ENCODE results near the gene SLC20A1. TPM values are rescaled to one million over a fixed set of nuclear protein-coding genes. Genes with fewer than 3 reads are reported as not detected.

Gene SLC20A1
- total RNA-seq, 1 donor from 2014 or later, result 96.7 TPM

- peaks cover 16% of the 10 kb centered on the region for H3K4me1 Mint-ChIP-seq (ENCODE audit: low read depth, unreplicated experiment)
- no peaks in the 10 kb centered on the region for H3K9me3 ChIP-seq (ENCODE audit: insufficient read depth, low read depth, low read length)
- no peak overlapping the region for H3K4me3 ChIP-seq (ENCODE audit: insufficient read depth, low read depth, low read length)
- DNase-seq (ENCODE audit: low read depth), result no peak
- peaks cover 28% of the 10 kb centered on the region for H3K4me1 ChIP-seq (ENCODE audit: insufficient read depth, low read length)
- no peak overlapping the region for H2AFZ ChIP-seq (ENCODE audit: low read depth, low read length)
- H3K36me3 Mint-ChIP-seq (ENCODE audit: low read depth, unreplicated experiment), result no peaks in the 10 kb centered on the region
- H3K27me3 Mint-ChIP-seq (ENCODE audit: low read depth, unreplicated experiment), result peaks cover 41% of the 10 kb centered on the region
- peaks cover 5% of the 10 kb centered on the region for H3K9me3 Mint-ChIP-seq (ENCODE audit: unreplicated experiment)
- TF ChIP-seq CTCF (IDR thresholded peaks at IDR 0.05; ENCODE audit: insufficient read depth, low read depth, low read length) (no peak), EZH2 (IDR thresholded peaks at IDR 0.05; ENCODE audit: insufficient read depth, low read length) (no peak)
- H3K9ac ChIP-seq (ENCODE audit: low read length), result no peak overlapping the region
- peaks cover 3% of the 10 kb centered on the region for H3K27me3 ChIP-seq (ENCODE audit: insufficient read depth, low read length)
- H3K4me2 ChIP-seq (ENCODE audit: low read length), result no peak overlapping the region
- H3K4me3 Mint-ChIP-seq (ENCODE audit: unreplicated experiment), result no peak overlapping the region
- H3K79me2 ChIP-seq (ENCODE audit: insufficient read depth, low read length), result no peaks in the 10 kb centered on the region
- H4K20me1 ChIP-seq (ENCODE audit: insufficient read depth, low read length), result no peaks in the 10 kb centered on the region
- H3K27ac ChIP-seq (ENCODE audit: low read depth, low read length), result no peak overlapping the region
- H3K36me3 ChIP-seq (ENCODE audit: insufficient read depth, low read length), result no peaks in the 10 kb centered on the region
- no peak overlapping the region for H3K27ac Mint-ChIP-seq (ENCODE audit: unreplicated experiment)
- no peak for FAIRE-seq
Observed at GRCh38 chr2:112709703-112710102, 64.0 kb downstream of the SLC20A1 start.

GRCh38 chr2:112710956-112711750 is 65.4 kb downstream of the SLC20A1 start:
- peaks cover 24% of the 10 kb centered on the region for H3K4me1 ChIP-seq (ENCODE audit: insufficient read depth, low read length)
- H3K9ac ChIP-seq (ENCODE audit: low read length), result no peak overlapping the region
- H2AFZ ChIP-seq (ENCODE audit: low read depth, low read length), result no peak overlapping the region
- H3K4me3 Mint-ChIP-seq (ENCODE audit: unreplicated experiment), result no peak overlapping the region
- H3K27ac ChIP-seq (ENCODE audit: low read depth, low read length), result no peak overlapping the region
- TF ChIP-seq CTCF (IDR thresholded peaks at IDR 0.05; ENCODE audit: insufficient read depth, low read depth, low read length) (no peak), EZH2 (IDR thresholded peaks at IDR 0.05; ENCODE audit: insufficient read depth, low read length) (no peak)
- H3K27me3 Mint-ChIP-seq (ENCODE audit: low read depth, unreplicated experiment), result peaks cover 40% of the 10 kb centered on the region
- no peaks in the 10 kb centered on the region for H3K36me3 ChIP-seq (ENCODE audit: insufficient read depth, low read length)
- H3K27ac Mint-ChIP-seq (ENCODE audit: unreplicated experiment), result no peak overlapping the region
- DNase-seq (ENCODE audit: low read depth) (no peak), FAIRE-seq (no peak)
- no peaks in the 10 kb centered on the region for H4K20me1 ChIP-seq (ENCODE audit: insufficient read depth, low read length)
- H3K4me3 ChIP-seq (ENCODE audit: insufficient read depth, low read depth, low read length), result no peak overlapping the region
- no peaks in the 10 kb centered on the region for H3K79me2 ChIP-seq (ENCODE audit: insufficient read depth, low read length)
- no peaks in the 10 kb centered on the region for H3K9me3 ChIP-seq (ENCODE audit: insufficient read depth, low read depth, low read length)
- no peaks in the 10 kb centered on the region for H3K36me3 Mint-ChIP-seq (ENCODE audit: low read depth, unreplicated experiment)
- H3K9me3 Mint-ChIP-seq (ENCODE audit: unreplicated experiment), result peaks cover 5% of the 10 kb centered on the region
- H3K4me1 Mint-ChIP-seq (ENCODE audit: low read depth, unreplicated experiment), result peaks cover 15% of the 10 kb centered on the region
- no peak overlapping the region for H3K4me2 ChIP-seq (ENCODE audit: low read length)
- peaks cover 3% of the 10 kb centered on the region for H3K27me3 ChIP-seq (ENCODE audit: insufficient read depth, low read length)

GRCh38 chr2:112712465-112712864 is 66.7 kb downstream of the SLC20A1 start:
- Histone ChIP-seq H3K9me3 (ENCODE audit: insufficient read depth, low read depth, low read length) (no peaks in the 10 kb centered on the region), H3K4me1 (ENCODE audit: insufficient read depth, low read length) (peaks cover 17% of the 10 kb centered on the region), H4K20me1 (ENCODE audit: insufficient read depth, low read length) (no peaks in the 10 kb centered on the region), H3K9ac (ENCODE audit: low read length) (no peak overlapping the region), H3K4me2 (ENCODE audit: low read length) (no peak overlapping the region), H3K4me3 (ENCODE audit: insufficient read depth, low read depth, low read length) (no peak overlapping the region), H3K36me3 (ENCODE audit: insufficient read depth, low read length) (no peaks in the 10 kb centered on the region), H2AFZ (ENCODE audit: low read depth, low read length) (no peak overlapping the region), H3K27me3 (ENCODE audit: insufficient read depth, low read length) (peaks cover 3% of the 10 kb centered on the region), H3K79me2 (ENCODE audit: insufficient read depth, low read length) (no peaks in the 10 kb centered on the region), H3K27ac (ENCODE audit: low read depth, low read length) (no peak overlapping the region)
- Mint-ChIP-seq H3K27me3 (ENCODE audit: low read depth, unreplicated experiment) (peaks cover 42% of the 10 kb centered on the region), H3K4me3 (ENCODE audit: unreplicated experiment) (no peak overlapping the region), H3K36me3 (ENCODE audit: low read depth, unreplicated experiment) (no peaks in the 10 kb centered on the region), H3K9me3 (ENCODE audit: unreplicated experiment) (peaks cover 5% of the 10 kb centered on the region), H3K27ac (ENCODE audit: unreplicated experiment) (no peak overlapping the region), H3K4me1 (ENCODE audit: low read depth, unreplicated experiment) (peaks cover 7% of the 10 kb centered on the region)
- FAIRE-seq (no peak), DNase-seq (ENCODE audit: low read depth) (no peak)
- TF ChIP-seq CTCF (IDR thresholded peaks at IDR 0.05; ENCODE audit: insufficient read depth, low read depth, low read length), result no peak

Measured in astrocyte (in vitro differentiated cells and primary cell).